ENCODE measurements around the gene PPARA.

The PPARA gene

DNA sequence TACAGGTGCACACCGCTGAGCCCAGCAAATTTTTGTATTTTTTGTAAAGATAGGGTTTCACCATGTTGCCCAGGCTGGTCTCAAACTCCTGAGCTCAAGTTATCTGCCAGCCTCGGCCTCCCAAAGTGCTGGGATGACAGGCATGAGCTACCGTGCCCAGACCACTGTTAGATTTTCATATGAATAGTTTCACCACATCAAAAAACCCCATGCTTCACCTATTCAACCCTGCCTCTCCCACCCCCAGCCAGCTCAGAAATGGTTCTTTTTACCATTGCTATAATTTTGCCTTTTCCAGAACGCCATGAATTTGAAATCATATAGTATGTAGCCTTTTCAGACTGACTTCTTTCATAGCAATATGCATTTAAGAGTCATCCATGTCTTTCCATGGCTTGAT is 61.9 kb downstream of the PPARA start:
- no peak for DNase-seq (ENCODE audit: low read depth)

- peak; percentile 38 for DNase-seq (ENCODE audit: low read depth)
Observed at GRCh38 chr22:46213052-46213451, 62.7 kb downstream of the PPARA start.

DNA sequence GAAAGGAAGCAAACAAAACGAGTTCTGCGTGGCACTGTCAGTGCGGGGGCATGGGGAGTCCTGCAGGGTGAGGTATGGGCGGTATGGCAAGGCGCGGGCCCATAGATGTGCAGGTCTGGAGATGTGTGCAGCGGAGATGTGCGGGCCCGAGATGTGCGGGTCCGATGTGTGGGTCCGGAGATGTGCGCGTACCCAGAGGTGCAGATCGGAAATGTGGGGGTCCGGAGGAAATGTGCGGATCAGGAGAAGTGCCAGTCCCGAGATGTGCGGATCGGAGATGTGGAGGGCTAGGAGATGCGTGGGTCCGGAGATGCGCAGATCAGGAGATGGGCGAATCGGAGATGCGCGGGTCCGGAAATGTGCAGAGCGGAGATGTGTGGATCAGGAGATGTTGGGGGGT is 63.8 kb downstream of the PPARA start:
- no peak for DNase-seq (ENCODE audit: low read depth)

- no peak for DNase-seq (ENCODE audit: low read depth)
Observed at GRCh38 chr22:46214616-46215015, 64.3 kb downstream of the PPARA start.

GRCh38 chr22:46219636-46220035 is 69.3 kb downstream of the PPARA start:
- no peak for DNase-seq (ENCODE audit: low read depth)

- peak; percentile 56 for DNase-seq (ENCODE audit: low read depth)
Observed at GRCh38 chr22:46220921-46221320, 70.6 kb downstream of the PPARA start.

GRCh38 chr22:46224044-46224897 is 73.9 kb downstream of the PPARA start:
- DNase-seq (ENCODE audit: low read depth): no peak

- no peak for DNase-seq (ENCODE audit: low read depth)
Observed at GRCh38 chr22:46224898-46225290, 74.6 kb downstream of the PPARA start.

DNA sequence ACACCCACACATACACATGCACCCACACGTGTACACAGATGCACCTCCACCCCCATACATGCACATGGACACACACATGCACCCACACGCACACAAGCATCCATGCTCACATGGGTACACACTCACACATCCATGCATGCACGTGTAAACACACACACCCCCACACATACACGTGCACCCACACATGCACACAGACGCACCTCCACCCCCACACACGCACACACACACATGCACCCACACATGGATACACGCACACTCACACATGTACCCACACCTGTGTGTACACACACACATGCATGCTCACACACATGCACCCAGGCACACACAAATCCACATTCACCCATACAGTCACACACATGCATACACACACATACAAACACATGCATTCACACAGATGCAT is 75.3 kb downstream of the PPARA start:
- no peak for DNase-seq (ENCODE audit: low read depth)

DNA sequence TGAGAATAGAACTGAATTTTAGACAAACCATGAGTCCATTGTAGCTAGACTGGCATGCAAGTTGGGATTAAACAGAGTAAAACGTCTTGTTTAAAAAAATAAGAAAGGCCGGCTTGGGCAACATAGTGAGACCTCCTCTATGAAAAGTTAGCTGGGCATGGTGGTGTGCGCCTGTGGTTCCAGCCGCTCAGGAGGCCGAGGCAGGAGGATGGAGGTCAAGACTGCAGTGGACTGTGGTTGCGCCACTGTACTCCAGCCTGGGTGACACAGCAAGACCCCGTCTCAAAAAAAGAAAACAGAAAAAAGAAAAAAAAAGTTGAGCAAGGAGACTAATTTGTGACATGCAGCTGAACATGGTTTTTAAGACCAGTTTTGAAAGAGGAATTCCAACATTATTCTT is 76.3 kb downstream of the PPARA start:
- DNase-seq (ENCODE audit: low read depth): no peak

GRCh38 chr22:46229701-46230100 is 79.4 kb downstream of the PPARA start:
- DNase-seq (ENCODE audit: low read depth): no peak

GRCh38 chr22:46230262-46230901 is 80.1 kb downstream of the PPARA start:
- no peak for DNase-seq (ENCODE audit: low read depth)

GRCh38 chr22:46233231-46233630 is 82.9 kb downstream of the PPARA start:
- DNase-seq (ENCODE audit: low read depth): peak; percentile 58

DNA sequence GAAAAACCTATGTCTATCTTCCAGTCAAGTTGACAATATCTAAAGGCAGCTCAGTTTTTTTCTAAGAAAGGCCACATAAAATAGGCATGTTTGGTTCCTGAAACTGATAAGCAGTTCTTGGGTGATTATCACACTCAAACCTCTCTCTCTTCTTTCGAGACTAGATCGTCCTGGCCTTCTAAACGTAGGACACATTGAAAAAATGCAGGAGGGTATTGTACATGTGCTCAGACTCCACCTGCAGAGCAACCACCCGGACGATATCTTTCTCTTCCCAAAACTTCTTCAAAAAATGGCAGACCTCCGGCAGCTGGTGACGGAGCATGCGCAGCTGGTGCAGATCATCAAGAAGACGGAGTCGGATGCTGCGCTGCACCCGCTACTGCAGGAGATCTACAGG is 84.6 kb downstream of the PPARA start:
- no peak for DNase-seq (ENCODE audit: low read depth)

DNA sequence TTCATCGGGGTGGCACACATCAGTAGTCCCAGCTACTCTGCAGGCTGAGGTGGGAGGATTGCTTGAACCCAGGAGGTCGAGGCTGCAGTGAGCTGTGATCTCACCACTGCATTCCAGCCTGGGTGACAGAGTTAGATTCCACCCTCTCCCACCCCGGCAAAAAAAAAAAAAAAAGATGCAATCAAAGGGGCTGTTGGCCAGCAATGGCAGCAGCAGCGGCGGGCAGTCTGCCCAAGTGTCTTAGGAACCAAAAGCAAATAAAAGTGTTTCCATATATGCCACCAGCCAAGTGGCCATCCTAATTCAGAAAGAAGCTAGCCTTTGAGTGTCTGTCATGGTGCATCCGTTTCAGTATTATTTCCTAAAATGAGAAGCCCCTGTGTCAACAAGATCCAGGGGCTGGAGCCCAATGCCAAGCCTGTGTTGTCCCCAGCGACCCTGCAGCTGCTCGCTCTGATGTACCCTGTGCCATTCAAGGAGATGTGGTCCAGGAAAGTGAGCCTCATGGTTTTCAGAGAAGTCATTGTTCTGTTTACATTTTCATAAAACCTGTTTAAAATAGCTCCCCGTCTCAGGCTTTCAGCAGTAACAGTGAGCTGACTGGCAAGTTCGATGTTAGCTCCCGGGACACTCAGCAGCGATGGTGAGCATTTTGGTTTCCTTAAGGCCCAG is 87.3 kb downstream of the PPARA start:
- DNase-seq (ENCODE audit: low read depth): no peak

GRCh38 chr22:46238541-46238940 is 88.2 kb downstream of the PPARA start:
- DNase-seq (ENCODE audit: low read depth): no peak

GRCh38 chr22:46239261-46240048 is 89.1 kb downstream of the PPARA start:
- DNase-seq (ENCODE audit: low read depth): no peak

GRCh38 chr22:46240073-46240472 is 89.7 kb downstream of the PPARA start:
- DNase-seq (ENCODE audit: low read depth): no peak

GRCh38 chr22:46240506-46240905 is 90.2 kb downstream of the PPARA start:
- no peak for DNase-seq (ENCODE audit: low read depth)

DNA sequence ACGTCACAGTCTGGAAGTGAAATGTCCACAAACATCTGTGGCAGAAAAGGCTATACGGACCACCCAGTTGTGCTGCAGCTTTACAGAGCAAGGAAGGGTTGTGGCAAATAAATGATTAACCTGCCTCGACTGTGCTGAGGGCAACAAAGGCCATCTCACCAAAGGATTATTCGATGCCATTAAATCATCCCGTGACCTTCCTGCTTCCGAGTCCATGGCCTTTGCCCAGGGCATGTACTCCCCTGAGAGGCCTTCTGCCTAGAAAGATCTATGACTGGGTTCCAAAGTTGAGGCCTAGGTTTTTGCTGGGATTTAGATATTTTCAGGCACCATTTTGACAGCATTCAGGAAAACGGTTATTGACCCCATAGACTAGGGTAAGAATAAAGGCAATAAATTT is 90.6 kb downstream of the PPARA start:
- no peak for DNase-seq (ENCODE audit: low read depth)

DNA sequence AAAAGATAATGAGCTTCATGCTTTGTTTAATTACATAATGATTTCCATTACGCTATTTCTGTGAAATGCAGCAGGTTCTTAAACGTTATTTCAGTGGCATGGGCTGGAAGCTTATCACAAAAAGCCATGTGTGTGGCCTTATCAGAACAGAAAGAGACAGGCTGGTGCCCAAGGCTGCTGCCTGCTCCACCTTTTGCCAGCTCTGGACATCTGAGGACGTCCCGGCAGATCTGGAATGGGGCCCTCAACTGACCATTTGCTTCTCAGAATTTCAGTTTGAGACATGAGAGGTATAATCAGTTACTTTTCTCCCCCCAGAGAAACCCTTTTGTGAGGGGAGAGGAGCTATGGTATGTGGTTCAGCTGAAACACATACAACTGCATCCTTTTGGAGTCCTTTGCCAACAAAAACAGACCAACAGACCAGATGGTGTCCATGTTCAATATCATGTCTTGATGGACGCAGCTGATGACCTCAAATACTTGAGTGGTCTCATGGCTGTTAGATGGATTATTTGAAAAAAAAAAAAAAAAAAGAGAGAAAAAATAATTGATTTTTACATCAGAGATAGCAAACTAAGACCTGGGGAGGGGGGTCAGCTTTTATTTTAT is 91.2 kb downstream of the PPARA start:
- DNase-seq (ENCODE audit: low read depth): no peak

DNA sequence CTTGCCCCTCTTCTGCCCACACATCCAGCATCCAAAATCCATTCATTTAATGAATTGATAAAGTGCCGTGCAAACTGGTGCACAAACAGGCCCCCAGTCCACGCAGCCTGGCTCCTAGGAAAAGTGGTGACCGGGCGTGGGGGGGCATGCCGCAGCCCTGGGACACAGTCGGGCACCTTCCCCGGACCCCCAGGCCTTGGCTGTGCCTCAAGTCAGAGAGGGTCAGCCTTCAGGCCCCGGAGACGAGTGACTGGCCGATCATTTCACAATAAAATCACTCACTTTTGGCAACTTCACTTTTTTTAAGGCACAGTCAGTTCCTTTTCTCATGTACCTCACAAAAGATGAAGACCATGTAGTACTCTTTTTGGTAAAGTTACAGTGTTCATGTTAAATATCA is 91.8 kb downstream of the PPARA start:
- DNase-seq (ENCODE audit: low read depth): no peak
